Measurements from ENCODE around the gene DDX43. TPM values are rescaled to one million over a fixed set of nuclear protein-coding genes. Genes with fewer than 3 reads are reported as not detected.

DDX43 gene
- polyA plus RNA-seq, 1 experiment = 0.13 TPM

DNA sequence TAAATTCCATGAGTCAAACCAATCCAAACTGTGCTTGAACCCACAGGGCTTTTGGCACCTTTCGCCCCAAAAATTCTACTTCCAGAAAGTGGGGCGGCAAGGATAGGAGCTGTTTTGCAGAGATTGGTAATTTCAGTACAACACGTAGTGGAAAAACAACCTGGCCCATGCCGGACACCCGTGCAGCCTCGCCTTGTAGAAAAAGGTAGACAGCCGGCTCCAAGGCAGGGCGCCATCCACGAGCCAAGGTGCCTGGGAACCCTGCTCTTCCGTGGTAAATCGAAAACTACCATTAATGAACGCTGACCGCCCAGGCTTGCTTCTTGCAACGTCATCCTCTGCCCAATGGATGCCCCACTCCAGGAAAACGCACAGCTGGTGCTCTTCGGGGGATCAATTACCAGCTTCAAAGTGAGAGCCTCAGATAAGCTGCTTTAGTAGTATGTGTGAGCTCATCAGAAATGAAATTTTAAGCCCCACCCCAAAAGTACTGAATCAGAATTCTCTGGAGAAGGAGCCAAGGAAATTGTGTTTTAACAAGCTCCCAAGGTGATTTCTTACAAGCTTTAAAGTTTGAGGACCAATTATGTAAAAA, 26.8 kb upstream of the DDX43 start:
- ChIA-PET POLR2A (no interaction called here), CTCF (interaction anchor here (2.8 kb wide), 1 partner anchor 21 kb away, joined by 10 read pairs; no protein-coding TSS in a partner anchor)

DNA sequence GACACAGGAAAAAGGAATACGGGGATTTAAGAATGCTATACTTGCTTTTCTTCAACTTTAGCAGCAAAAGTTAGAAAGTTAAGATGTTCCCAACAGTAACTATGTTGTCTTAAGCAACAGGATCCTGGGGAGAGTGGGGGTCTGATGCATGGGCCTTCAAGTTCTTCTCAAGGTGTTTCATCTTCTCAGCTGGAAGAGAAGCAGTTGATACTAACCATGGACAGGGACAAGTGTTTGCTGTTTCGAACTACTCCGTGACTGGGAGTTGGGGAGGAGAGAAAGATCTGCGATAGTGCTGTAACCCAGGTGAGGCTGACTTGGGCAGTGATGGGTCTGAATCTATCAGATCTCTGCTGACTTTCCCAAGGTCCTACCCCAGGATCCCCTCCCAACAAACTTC, 26.0 kb upstream of the DDX43 start:
- TF ChIP-seq, protein P1, sequence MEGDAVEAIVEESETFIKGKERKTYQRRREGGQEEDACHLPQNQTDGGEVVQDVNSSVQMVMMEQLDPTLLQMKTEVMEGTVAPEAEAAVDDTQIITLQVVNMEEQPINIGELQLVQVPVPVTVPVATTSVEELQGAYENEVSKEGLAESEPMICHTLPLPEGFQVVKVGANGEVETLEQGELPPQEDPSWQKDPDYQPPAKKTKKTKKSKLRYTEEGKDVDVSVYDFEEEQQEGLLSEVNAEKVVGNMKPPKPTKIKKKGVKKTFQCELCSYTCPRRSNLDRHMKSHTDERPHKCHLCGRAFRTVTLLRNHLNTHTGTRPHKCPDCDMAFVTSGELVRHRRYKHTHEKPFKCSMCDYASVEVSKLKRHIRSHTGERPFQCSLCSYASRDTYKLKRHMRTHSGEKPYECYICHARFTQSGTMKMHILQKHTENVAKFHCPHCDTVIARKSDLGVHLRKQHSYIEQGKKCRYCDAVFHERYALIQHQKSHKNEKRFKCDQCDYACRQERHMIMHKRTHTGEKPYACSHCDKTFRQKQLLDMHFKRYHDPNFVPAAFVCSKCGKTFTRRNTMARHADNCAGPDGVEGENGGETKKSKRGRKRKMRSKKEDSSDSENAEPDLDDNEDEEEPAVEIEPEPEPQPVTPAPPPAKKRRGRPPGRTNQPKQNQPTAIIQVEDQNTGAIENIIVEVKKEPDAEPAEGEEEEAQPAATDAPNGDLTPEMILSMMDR (IDR thresholded peaks at IDR 0.05; ENCODE audit: insufficient read depth, low read depth, low read length) = no peak
- Histone ChIP-seq H3K27me3 (ENCODE audit: control insufficient read depth, insufficient read depth, low read length) (peaks cover 2% of the 10 kb centered on the region; the same call in 1 of the 2 replicates), H3K36me3 (ENCODE audit: control insufficient read depth, insufficient read depth, low read length) (no peaks in the 10 kb centered on the region), H3K4me3 (ENCODE audit: low read depth, low read length) (no peak overlapping the region)
- no peak for DNase-seq (ENCODE audit: low read depth)
- ChIA-PET CTCF (interaction anchor here (2.8 kb wide), 1 partner anchor 20 kb away, joined by 10 read pairs; no protein-coding TSS in a partner anchor), POLR2A (interaction anchor here (0.5 kb wide), 1 partner anchor 9 kb away, joined by 5 read pairs; no protein-coding TSS in a partner anchor)

More for the DNA sequence above, 26.8 kb upstream of the DDX43 start:
- no peak overlapping the region for H3K4me3 ChIP-seq (ENCODE audit: low read depth, low read length)
- TF ChIP-seq, protein P1 (IDR thresholded peaks at IDR 0.05; ENCODE audit: insufficient read depth, low read depth, low read length) = no peak
- peaks cover 2% of the 10 kb centered on the region; the same call in 1 of the 2 replicates for H3K27me3 ChIP-seq (ENCODE audit: control insufficient read depth, insufficient read depth, low read length)
- no peaks in the 10 kb centered on the region for H3K36me3 ChIP-seq (ENCODE audit: control insufficient read depth, insufficient read depth, low read length)
- DNase-seq (ENCODE audit: low read depth) = no peak

DNA sequence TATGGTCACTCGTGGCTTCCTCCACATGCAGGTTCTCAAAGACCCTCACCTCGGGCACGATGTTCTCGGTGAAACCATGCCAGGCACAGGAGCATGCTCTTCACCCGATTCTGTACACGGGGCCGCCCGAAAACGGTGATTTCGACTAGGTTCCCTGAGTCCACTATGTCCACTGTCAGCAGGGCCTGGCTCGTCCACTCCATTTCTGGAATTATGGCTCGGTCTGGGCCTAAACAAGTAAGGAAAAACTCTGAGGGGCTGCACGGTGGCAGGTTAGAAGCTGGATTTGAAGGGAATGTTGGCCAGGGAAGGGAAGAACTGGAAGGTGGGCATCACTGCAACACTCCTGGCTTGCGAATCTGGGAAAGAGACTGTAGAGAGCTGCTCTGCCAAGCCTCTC, 25.5 kb upstream of the DDX43 start:
- ChIA-PET CTCF (interaction anchor here (2.8 kb wide), 1 partner anchor 19 kb away, joined by 10 read pairs; no protein-coding TSS in a partner anchor), POLR2A (no interaction called here)
- no peak for DNase-seq (ENCODE audit: low read depth)
- TF ChIP-seq, protein P1 (IDR thresholded peaks at IDR 0.05; ENCODE audit: insufficient read depth, low read depth, low read length) = no peak
- H3K36me3 ChIP-seq (ENCODE audit: control insufficient read depth, insufficient read depth, low read length) = no peaks in the 10 kb centered on the region
- H3K4me3 ChIP-seq (ENCODE audit: low read depth, low read length) = no peak overlapping the region
- H3K27me3 ChIP-seq (ENCODE audit: control insufficient read depth, insufficient read depth, low read length) = peaks cover 2% of the 10 kb centered on the region; the same call in 1 of the 2 replicates

DNA sequence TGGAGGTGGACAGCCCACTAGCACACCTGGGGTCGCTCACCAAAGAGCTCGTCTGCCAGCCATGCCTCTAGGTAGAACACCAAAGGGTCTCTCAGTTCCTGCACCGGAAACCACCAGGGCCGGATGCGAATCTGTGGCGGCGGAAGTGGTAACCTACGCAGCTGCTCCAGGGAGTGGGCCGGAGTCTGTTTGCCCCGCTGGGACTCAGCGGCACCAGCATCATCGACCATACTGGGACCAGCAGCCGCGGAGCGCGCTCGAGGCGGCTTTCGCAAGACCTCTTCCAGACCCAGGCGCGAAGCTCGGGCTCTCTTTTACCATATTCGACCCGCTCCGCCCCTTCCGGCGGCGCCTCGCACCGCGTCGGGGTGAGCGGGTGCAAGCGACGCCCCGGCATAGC, 25.1 kb upstream of the DDX43 start, which contains the start of gene OOEP:
Gene OOEP, minus strand, starts transcription at position 335 of the 400 bp plus-strand sequence. Its CDS starts 105 bp downstream, at position 230.
- TF ChIP-seq, protein P1 (IDR thresholded peaks at IDR 0.05; ENCODE audit: insufficient read depth, low read depth, low read length) = no peak
- Histone ChIP-seq H3K36me3 (ENCODE audit: control insufficient read depth, insufficient read depth, low read length) (no peaks in the 10 kb centered on the region), H3K27me3 (ENCODE audit: control insufficient read depth, insufficient read depth, low read length) (peaks cover 2% of the 10 kb centered on the region; the same call in 1 of the 2 replicates), H3K4me3 (ENCODE audit: low read depth, low read length) (no peak within 1 kb of the TSS)
- no peak for DNase-seq (ENCODE audit: low read depth)
- ChIA-PET CTCF (interaction anchor here (2.8 kb wide), 1 partner anchor 19 kb away, joined by 10 read pairs; no protein-coding TSS in a partner anchor), POLR2A (no interaction called here)

DNA sequence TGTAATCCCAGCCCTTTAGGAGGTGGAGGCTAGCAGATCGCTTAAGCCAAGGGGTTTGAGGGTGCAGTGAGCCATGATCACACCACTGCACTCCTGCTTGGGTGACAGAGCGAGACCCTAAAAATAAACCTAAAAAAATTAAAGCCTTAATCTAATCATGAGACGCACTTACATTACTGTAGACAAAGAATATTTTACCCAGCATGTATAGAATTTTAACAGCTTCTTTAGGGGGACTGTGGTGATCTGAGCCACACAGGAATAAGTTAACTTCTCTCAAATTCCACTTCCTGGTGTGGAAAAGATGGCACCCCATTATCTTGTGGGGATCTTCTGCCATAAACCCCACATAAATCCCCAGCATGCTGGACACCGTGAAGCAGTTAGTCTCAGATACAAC, 22.6 kb upstream of the DDX43 start:
- CTCF ChIA-PET = no interaction called here
- Histone ChIP-seq H3K36me3 (ENCODE audit: control insufficient read depth, insufficient read depth, low read length) (no peaks in the 10 kb centered on the region), H3K27me3 (ENCODE audit: control insufficient read depth, insufficient read depth, low read length) (peaks cover 2% of the 10 kb centered on the region; the same call in 1 of the 2 replicates), H3K4me3 (ENCODE audit: low read depth, low read length) (no peak overlapping the region)
- no peak for DNase-seq (ENCODE audit: low read depth)
- POLR2A ChIA-PET = no interaction called here
- TF ChIP-seq, protein P1 (IDR thresholded peaks at IDR 0.05; ENCODE audit: insufficient read depth, low read depth, low read length) = no peak

Measured in BJ (cell line).